NCI-H345 (cell line): ENCODE measurements around the gene DDC.
"Not testable (repeated sequence)": the region's sequence is repeated elsewhere in the genome, so short reads cannot be mapped to it uniquely, and the experiment has no call there.

ENCODE experiments used
- DNase-seq: peaks from one replicate; lab custom pipeline; 2025; lab: John Stamatoyannopoulos, UW

Gene DDC

GRCh38 chr7:50555594-50556140 is 9.5 kb downstream of the DDC start:
- DNase-seq, result no peak

GRCh38 chr7:50554431-50555322 is 10.5 kb downstream of the DDC start:
- no peak for DNase-seq

GRCh38 chr7:50553973-50554372 is 11.2 kb downstream of the DDC start:
- DNase-seq, result no peak

GRCh38 chr7:50552921-50553320 is 12.3 kb downstream of the DDC start:
- no peak for DNase-seq

GRCh38 chr7:50552139-50552538 is 13.1 kb downstream of the DDC start:
- peak; percentile 93 for DNase-seq

GRCh38 chr7:50545613-50546012 is 19.6 kb downstream of the DDC start:
- not testable (repeated sequence) for DNase-seq

GRCh38 chr7:50544992-50545391 is 20.2 kb downstream of the DDC start:
- DNase-seq, result peak; percentile 61

GRCh38 chr7:50543776-50544442 is 21.3 kb downstream of the DDC start:
- DNase-seq, result no peak

GRCh38 chr7:50542132-50542531 is 23.1 kb downstream of the DDC start:
- no peak for DNase-seq

GRCh38 chr7:50540785-50541579 is 24.2 kb downstream of the DDC start:
- DNase-seq, result no peak

- no peak for DNase-seq
Measured at GRCh38 chr7:50539725-50540124, 25.5 kb downstream of the DDC start.

- no peak for DNase-seq
Measured at GRCh38 chr7:50538478-50538877, 26.7 kb downstream of the DDC start.

- no peak for DNase-seq
Measured at GRCh38 chr7:50537417-50537816, 27.8 kb downstream of the DDC start.

- DNase-seq, result not testable (repeated sequence)
Measured at GRCh38 chr7:50535291-50535711, 29.9 kb downstream of the DDC start.

GRCh38 chr7:50534690-50535290 is 30.4 kb downstream of the DDC start:
- DNase-seq, result no peak

- no peak for DNase-seq
Measured at GRCh38 chr7:50533866-50534265, 31.3 kb downstream of the DDC start.

GRCh38 chr7:50531928-50532327 is 33.3 kb downstream of the DDC start:
- peak; percentile 88 for DNase-seq

GRCh38 chr7:50531401-50531911 is 33.7 kb downstream of the DDC start:
- peak; percentile 93 for DNase-seq

- DNase-seq, result no peak
Measured at GRCh38 chr7:50530766-50531165, 34.4 kb downstream of the DDC start.

GRCh38 chr7:50529093-50529862 is 35.9 kb downstream of the DDC start:
- DNase-seq, result no peak
